ENCODE data around the gene FBXL22.
"Not testable (repeated sequence)": the region's sequence is repeated elsewhere in the genome, so short reads cannot be mapped to it uniquely, and the experiment has no call there.

The FBXL22 gene

GRCh38 chr15:63615935-63616334, 18.7 kb downstream of the FBXL22 start:
- no peak for DNase-seq

- DNase-seq = not testable (repeated sequence)
Measured at GRCh38 chr15:63617147-63617546, 20.0 kb downstream of the FBXL22 start.

- DNase-seq = not testable (repeated sequence)
Measured at GRCh38 chr15:63617627-63618026, 20.4 kb downstream of the FBXL22 start.

- DNase-seq = not testable (repeated sequence)
Measured at GRCh38 chr15:63620760-63621159, 23.6 kb downstream of the FBXL22 start.

- no peak for DNase-seq
Measured at GRCh38 chr15:63623232-63623969, 26.2 kb downstream of the FBXL22 start.

- no peak for DNase-seq
Measured at GRCh38 chr15:63626955-63627354, 29.8 kb downstream of the FBXL22 start.

GRCh38 chr15:63628123-63628822, 31.1 kb downstream of the FBXL22 start:
- no peak for DNase-seq

- DNase-seq = no peak
Measured at GRCh38 chr15:63630036-63630751, 33.0 kb downstream of the FBXL22 start.

- no peak for DNase-seq
Measured at GRCh38 chr15:63633312-63633711, 36.1 kb downstream of the FBXL22 start.

GRCh38 chr15:63634154-63634553, 37.0 kb downstream of the FBXL22 start:
- DNase-seq = no peak

GRCh38 chr15:63636518-63637061, 39.4 kb downstream of the FBXL22 start:
- DNase-seq = no peak

GRCh38 chr15:63638839-63639238, 41.7 kb downstream of the FBXL22 start:
- no peak for DNase-seq

GRCh38 chr15:63640146-63640545, 43.0 kb downstream of the FBXL22 start:
- DNase-seq = no peak

Data from effector CD8-positive, alpha-beta T cell (primary cell).